GM19238 (cell line): ENCODE results near the gene NOX5.

Experiments used
- DNase-seq: peaks from one replicate; pipeline ENCODE4 v3.0.0; 2011; ENCODE audit warnings: low spot score; ENCODE audit not compliant: insufficient read length

NOX5 gene

DNA sequence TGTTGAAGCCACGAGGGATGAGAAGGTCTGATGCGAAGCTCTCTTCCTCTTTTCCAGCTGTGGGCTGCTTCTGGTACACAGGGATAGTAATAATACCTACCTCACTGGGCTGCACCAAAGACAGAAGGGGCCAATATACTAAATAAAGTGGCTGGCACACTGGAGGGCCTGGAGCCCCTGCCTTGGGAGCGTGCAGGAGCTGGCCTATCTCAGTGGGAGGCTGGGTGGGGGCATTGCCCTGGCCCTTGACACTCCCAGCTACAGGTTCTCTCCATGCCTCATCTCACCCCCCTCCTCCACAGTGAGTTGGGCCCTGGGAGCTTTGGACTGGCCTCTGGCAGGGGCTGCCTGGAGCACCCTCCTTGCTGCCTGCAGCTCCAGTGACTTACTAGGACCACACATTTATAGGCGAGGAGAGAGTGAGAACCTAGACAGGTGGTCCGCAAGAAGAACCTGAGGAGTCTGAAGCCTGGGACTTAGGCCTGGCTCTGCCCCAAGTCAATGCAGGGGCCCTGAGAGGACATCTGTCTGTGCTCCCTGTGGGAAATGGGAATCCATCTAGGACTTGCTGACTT is 1.6 kb downstream of the NOX5 start:
- no peak for DNase-seq

DNA sequence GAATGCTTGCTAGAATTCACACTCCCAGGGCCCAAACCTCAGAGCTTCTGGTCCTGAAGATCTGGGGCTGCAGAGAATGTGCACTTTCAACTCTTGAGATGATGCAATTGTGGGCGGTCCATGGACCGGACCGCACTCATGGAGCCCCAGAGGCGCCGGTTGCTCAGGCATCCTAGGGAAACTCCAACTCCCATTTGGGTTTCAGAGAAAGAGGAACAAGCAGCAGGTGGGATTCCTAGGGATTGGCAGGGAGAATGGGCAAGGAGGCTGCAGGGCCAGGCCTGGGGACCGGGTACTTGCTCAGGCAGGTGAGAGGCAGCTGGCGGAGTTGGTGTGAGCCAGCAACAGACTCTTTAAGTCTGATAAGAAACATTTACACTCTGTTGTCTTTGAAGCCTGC is 3.5 kb downstream of the NOX5 start:
- no peak for DNase-seq

DNA sequence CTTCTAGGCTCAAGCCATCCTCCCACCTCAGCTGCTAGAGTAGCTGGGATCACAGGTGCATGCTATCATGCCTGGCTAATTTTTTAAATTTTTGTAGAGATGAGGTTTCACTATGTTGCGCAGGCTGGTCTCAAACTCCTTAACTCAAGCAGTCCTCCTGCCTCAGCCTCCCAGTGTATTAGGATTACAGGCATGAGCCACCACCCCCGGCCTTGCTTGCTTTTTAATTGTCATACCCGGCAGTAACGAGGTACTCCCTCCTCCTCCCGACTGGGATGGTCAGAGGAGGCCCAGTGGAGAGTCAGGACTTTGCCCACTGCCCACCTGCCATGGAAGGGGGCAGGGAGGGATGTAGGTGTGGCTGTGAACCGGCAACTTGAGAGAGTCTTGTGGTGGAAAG is 4.5 kb downstream of the NOX5 start:
- DNase-seq, result no peak

DNA sequence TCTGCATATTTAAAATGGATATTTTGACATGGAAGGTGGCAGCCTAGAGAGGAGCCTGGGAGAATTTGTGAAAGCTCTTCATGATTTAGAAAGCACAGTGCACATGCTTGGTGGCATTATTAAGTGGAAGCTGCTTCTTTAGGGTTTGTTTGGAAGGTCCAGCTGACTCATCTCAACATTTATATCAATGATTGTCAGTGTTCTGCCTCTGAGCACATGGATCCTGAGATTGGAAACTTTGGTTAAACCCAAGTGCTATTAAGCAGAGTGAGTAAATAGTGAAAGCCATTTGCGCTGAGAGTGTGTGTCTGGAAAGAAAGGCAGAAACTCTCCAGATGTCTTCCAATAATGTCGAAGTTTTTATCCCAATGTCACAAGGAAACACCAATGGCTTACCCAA is 7.4 kb downstream of the NOX5 start:
- no peak for DNase-seq

DNA sequence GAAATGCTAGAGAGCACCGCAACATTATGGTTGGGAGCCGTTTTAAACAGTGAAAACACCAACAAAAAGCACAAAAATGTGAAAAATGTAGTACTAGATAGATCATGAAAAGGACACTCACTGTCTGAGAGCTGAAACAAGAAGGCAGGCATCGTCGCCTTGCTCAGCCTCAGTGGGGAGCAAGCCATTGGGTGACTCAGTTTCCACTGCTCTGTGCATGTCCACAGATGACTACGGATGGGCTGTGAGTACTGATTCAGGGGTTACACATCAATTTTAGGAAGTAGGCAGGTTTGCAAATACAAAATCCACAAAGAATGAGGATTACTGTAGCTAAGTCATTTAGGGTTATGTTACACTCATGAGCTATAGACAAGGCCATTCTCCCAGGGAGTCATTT is 10.8 kb downstream of the NOX5 start:
- no peak for DNase-seq

DNA sequence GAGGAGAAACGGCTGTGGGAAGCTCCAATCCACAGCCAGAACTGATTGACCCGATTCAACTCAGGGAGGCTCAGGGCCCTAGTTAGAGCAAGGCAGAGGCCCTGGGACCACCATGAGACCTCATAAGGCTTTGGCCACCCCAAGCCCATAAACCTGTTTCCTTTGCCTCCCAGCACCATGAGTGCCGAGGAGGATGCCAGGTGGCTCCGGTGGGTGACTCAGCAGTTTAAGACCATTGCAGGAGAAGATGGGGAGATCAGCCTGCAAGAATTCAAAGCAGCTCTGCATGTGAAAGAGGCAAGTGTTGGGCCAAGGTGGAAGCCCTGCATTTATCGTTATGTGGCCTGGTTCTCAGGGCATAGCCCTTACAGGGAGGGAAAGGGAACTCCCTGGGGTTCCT is 11.9 kb downstream of the NOX5 start:
- DNase-seq, result no peak

DNA sequence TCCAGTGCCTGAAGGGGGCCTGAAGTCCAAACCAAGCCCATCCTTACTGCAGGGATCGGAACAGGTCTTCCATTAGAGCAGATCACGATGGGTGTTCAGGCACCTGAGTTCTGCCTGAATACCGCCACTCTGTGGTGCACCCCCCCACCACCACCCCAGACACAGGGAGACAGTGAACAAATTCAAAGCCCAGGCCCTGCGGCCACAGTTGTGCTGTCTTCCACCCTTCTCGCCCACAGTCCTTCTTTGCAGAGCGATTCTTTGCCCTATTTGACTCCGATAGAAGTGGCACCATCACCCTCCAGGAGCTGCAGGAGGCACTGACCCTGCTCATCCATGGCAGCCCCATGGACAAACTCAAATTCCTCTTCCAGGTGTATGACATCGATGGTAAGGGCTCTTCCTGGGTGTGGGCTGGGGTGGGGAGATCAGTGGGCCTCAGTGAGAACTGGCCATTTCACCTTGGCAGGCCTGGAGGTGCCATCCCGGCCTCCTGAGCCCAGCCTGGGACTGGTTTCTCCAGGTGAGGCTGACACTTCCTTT is 13.6 kb downstream of the NOX5 start:
- DNase-seq, result no peak

DNA sequence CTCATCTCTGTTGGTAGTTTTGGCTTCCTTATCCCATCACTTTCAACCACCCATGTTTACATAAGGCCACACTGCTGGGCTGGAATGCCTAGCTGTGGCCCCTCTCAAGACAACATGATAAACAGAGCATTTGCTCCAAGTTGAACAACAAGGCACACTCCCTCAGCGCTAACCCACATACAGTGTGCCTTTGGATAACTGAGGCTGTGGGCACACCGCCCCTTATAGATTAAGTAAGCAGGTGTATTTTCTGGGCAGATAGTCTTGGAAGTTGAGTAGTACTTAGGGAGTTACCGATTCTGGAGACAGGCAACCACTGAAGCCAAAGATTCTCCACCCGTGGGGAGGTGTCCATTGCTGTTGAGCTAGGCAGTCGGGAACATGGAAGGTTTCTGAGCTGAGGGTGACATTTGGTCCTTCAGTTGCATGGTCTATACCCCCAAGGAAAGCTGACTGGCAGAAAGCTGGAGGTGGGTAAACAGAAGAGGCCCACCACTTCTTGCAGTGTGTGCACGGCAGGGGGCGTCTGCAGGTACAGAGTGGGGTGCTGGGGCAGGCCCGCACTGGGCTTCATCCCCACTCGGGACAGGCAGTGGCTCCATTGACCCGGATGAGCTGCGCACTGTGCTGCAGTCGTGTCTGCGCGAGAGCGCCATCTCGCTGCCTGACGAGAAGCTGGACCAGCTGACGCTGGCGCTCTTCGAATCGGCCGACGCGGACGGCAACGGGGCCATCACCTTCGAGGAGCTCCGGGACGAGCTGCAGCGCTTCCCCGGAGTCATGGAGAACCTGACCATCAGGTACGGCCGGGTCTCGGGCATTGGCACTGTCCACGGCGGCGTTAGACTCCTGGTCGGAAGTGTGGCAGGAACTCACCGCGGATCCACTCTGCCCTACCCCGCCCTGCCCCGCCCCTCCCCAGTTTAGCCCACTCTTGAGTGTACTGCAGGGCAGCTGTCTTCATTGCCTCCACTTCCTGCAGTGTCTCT is 16.8 kb downstream of the NOX5 start:
- no peak for DNase-seq

DNA sequence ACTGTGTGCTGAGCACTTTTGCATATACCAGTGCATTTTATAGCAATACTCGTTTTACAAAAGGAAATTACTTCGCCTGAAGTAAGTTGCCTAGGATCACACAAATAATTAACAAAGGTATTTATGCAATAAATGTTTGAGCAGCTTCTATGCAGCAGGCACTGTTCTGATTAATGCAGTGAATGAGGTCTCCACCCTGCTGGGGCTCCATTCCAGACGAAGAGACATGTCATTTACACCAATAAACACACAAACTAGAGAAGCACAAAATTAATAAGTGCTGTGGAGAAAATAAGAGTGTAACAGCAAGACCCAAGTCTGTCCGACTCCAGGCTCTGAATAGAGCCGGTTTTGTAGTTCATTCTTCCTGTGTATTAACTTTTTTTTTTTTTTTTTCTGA is 17.5 kb downstream of the NOX5 start:
- DNase-seq, result no peak

DNA sequence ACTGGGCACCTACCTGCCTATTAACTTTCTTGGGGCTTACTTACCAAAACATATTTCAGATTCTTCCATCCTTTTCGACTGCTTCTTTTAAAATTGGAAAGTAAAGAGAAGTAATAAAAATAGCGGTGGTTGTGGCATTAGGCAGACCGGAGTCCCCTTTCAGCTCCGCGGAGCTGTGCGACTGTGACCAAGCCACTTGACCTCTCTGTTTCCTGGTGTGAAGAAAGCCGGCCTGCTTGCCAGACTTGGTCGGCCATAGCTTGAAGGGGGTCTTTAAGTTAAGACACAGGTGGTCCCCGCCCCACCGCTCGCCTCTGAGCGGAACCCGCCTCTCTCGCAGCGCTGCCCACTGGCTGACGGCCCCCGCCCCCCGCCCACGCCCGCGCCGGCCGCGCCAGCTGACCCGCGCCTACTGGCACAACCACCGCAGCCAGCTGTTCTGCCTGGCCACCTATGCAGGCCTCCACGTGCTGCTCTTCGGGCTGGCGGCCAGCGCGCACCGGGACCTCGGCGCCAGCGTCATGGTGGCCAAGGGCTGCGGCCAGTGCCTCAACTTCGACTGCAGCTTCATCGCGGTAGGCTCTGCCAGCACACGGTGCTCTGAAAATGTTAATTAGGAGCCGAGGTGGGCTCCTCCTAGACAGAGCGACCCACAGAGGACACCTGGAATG is 18.3 kb downstream of the NOX5 start:
- no peak for DNase-seq

DNA sequence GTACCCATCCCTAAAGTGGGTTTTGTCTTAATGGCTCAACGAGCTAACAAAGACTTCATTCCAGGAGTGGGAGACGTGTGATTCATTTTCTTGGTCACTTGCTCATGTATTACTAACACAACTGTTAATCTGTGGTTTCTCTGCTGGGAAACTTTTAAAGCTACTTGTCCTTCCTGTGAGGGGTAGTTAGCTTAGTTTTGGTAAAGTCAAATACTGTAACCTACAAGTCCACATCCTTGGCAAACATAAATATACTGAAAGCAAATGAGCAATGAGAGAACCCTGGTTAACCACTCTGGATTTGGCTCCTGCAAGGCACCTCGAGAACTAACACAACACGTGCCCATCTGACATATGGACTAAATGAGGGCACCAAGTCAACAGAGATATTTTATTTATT is 19.9 kb downstream of the NOX5 start:
- no peak for DNase-seq

DNA sequence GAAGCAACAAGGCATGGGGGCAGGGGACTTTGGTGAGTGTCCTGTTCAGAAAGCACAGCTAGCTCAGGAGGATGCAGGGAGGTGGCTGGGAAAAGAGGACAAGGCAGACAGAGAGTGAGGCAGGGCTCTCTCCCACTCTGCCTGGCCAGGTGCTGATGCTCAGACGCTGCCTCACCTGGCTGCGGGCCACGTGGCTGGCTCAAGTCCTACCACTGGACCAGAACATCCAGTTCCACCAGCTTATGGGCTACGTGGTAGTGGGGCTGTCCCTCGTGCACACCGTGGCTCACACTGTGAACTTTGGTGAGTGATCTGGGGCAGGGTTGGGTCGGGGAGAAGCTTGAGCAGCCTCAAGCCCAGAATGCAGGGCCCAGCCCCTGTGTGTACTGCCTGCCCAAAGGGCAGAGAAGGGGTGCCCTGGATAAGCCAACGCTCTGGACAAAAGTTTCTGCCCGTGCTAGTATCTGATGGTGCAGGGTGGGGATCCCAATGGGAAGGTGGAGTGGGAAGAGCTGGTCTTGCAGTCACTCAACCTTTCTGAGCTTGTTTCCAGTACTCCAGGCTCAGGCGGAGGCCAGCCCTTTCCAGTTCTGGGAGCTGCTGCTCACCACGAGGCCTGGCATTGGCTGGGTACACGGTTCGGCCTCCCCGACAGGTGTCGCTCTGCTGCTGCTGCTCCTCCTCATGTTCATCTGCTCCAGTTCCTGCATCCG is 20.9 kb downstream of the NOX5 start:
- no peak for DNase-seq

DNA sequence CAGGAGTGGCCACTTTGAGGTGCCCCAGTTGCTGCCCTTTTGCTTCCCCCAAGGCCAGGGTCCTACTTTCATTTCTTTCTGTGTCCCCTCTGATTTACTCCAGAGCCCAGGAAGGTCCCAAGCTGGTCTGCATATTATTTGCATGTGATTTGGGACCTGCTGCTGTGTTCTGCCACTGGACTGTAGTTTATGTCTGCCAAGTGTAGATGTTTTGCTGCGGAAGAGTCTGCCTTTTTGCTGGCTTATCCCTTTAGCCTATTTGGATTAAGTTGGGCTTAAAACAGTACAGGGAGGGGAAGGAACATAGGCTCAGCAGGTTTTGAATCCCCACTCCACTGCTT is 21.4 kb downstream of the NOX5 start:
- no peak for DNase-seq

DNA sequence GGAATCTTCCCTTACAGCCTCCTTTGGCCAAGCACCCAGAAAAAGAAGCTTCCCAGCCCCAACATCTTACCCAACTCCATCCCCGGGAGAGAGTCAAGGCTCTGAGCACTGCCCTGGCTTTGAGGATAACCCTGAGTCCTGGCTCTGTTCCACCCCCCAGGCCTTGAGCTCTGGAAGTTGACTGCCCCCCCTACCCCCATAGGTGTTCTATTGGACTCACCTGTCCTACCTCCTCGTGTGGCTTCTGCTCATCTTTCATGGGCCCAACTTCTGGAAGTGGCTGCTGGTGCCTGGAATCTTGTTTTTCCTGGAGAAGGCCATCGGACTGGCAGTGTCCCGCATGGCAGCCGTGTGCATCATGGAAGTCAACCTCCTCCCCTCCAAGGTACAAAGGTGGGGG is 22.3 kb downstream of the NOX5 start:
- no peak for DNase-seq

DNA sequence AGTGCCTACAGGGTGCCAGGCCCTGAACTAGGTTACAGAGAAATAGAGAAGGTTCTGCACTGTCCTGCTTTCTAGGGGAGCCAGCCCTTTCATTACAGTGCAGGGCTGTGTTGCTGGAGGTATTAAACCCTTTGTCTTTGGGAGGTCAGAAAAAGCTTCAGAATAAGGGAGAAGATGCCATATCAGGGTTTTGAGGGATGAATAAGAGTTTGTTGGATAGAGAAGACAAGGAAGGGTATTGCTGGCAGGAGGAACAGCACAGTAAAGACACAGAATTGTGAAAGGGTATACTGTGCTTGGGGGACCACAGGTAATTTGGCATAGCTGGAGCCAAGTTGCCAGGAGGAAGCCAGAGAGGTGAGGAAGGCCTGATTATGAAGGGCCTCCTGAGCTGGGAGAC is 23.0 kb downstream of the NOX5 start:
- no peak for DNase-seq

DNA sequence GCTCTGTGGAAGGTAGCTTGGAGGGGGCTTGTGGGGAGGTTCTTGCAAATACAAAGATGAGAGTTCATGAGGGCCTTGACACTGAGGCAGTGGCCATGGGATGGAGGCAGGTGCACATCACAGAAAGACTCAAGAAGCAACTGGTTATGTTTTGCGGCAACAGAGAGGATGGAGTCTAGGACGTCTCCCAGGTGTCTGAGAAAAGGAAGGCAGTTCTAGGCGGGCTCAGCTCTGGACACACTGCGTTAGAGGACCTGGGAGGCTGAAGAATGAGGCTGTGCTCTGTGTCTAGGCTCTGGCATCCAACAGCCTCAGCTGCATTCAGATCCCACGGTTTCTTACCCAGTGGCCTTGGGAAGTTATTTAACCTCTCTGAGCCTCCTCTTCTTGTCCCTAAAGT is 23.5 kb downstream of the NOX5 start:
- no peak for DNase-seq

DNA sequence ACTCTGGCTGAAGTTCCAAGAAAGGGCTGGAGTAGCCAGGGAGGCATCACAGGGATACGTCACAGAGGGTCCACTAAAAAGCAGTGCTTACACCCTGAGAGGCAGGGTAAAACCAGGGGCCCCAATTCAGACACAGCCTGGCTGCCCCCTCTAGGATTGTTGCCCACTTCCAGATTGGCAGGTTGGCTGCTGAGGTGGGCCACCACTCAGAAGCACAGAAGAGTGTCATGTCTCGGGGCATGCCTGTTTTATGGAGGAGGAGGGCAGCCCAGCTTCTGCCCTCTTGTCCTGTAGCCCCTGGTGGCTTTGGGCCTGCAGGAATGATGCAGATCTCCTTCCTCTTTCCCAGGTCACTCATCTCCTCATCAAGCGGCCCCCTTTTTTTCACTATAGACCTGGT is 24.0 kb downstream of the NOX5 start:
- DNase-seq, result no peak

DNA sequence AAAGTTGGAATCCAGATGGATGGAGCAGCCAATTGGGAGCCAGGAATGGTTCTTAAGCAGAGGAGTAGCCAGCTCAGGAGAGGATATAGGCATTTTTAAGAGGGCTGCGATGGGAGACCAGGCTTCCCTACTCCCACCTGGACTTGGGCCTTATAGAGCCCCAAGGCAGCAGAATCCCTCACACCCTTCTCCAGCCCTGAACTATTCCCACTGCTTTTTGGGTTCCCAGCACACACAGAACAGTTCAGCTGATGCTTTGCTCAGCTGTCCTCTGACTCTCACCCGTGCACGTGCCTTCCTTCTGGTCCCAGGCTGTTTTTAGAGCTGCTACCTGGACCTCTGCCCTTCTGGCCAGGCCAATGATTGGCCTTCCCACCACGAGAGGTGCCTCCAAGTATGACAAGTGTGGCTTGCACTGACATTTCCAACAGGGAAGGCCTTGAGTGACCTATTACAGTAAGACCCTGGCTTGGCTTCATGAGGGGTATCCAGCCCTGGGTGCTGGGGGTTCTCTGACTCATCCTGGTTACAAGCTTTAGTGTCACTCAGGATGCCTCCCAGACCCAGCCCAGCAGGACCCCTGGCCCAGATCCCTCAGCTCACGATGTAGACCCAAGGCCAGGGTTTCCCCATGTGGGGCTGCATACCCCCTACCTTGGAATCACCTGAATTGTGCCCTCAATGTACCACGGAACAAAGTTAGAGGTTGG is 25.2 kb downstream of the NOX5 start:
- no peak for DNase-seq

DNA sequence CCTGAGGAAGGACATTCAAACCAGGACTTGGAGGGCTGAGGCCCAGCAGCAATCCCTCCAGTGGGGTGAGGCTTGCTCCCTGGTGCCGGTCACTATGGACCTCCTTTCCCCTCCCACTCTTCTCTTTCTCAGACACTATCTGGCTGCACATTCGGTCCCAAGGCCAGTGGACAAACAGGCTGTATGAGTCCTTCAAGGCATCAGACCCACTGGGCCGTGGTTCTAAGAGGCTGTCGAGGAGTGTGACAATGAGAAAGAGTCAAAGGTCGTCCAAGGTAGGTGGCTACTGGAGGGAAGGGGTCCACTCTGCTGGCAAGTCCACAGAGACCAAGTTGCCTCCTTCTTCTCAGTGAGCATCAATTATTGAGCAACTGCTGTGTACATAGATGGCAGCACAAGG is 28.0 kb downstream of the NOX5 start:
- DNase-seq, result no peak

DNA sequence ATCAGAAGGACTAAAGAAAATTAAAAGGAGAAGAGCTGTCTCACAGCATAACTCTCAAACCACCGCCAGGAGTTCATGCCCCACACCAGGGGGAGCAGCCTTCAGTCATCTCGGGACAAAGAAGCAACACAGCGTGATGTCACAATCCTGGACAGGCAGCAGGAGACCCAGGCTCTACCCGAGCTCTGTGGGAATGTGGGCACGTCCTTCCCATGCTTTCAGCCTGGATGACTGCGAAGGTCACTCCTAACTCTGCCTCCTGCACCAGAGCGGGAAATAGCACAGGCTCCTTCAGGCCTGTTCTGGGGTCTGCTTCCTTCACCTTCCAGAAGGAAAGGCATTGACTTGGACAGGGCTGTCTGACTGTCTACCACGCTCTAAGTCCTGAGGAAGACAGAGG is 31.3 kb downstream of the NOX5 start:
- DNase-seq, result no peak

DNA sequence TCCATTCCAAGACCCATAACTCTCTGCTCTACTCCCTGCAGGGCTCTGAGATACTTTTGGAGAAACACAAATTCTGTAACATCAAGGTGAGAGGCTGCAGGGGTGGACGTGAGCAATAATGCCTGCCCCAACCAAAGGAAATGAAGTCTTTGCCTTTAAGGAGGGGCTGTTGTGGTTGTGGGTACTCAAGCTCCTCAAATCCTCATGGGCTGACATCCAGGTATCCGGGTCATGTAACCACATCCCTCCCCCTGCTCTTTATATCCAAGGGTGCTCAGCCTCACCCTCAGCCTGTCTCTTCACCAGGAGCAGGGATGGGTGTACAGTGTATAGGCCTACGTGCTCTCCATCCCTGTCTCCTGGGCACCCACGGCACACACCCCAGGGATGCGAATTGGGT is 32.3 kb downstream of the NOX5 start:
- DNase-seq, result no peak
